ENCODE data around the gene CACNB1.
"Not testable (repeated sequence)": the region's sequence is repeated elsewhere in the genome, so short reads cannot be mapped to it uniquely, and the experiment has no call there.

Gene CACNB1

GRCh38 chr17:39151150-39151942 lies 46.1 kb downstream of the CACNB1 start, which contains the start of gene PLXDC1:
PLXDC1 (minus strand) TSS chr17:39151637; CDS start chr17:39151437, 200 bp downstream.
- DNase-seq (ENCODE audit: low read depth in 2 of 2), result no peak

GRCh38 chr17:39150795-39151149 lies 46.7 kb downstream of the CACNB1 start:
- no peak for DNase-seq (ENCODE audit: low read depth in 2 of 2)

GRCh38 chr17:39150104-39150634 lies 47.3 kb downstream of the CACNB1 start:
- no peak for DNase-seq (ENCODE audit: low read depth in 2 of 2)

GRCh38 chr17:39147221-39148185 lies 50.0 kb downstream of the CACNB1 start:
- no peak for DNase-seq (ENCODE audit: low read depth in 2 of 2)

GRCh38 chr17:39146273-39146672 lies 51.2 kb downstream of the CACNB1 start:
- no peak for DNase-seq (ENCODE audit: low read depth in 2 of 2)

GRCh38 chr17:39145143-39145542 lies 52.3 kb downstream of the CACNB1 start:
- DNase-seq (ENCODE audit: low read depth in 2 of 2), result no peak

- no peak for DNase-seq (ENCODE audit: low read depth in 2 of 2)
Measured at GRCh38 chr17:39144416-39144840, 53.0 kb downstream of the CACNB1 start.

GRCh38 chr17:39143552-39144093 lies 53.8 kb downstream of the CACNB1 start:
- DNase-seq (ENCODE audit: low read depth in 2 of 2), result no peak

GRCh38 chr17:39141915-39142664 lies 55.4 kb downstream of the CACNB1 start:
- no peak for DNase-seq (ENCODE audit: low read depth in 2 of 2)

- no peak for DNase-seq (ENCODE audit: low read depth in 2 of 2)
Measured at GRCh38 chr17:39141294-39141693, 56.2 kb downstream of the CACNB1 start.

- DNase-seq (ENCODE audit: low read depth in 2 of 2), result no peak
Measured at GRCh38 chr17:39139561-39139960, 57.9 kb downstream of the CACNB1 start.

- no peak for DNase-seq (ENCODE audit: low read depth in 2 of 2)
Measured at GRCh38 chr17:39139161-39139511, 58.3 kb downstream of the CACNB1 start.

- DNase-seq (ENCODE audit: low read depth in 2 of 2), result no peak
Measured at GRCh38 chr17:39138431-39139160, 58.9 kb downstream of the CACNB1 start.

GRCh38 chr17:39134878-39135277 lies 62.6 kb downstream of the CACNB1 start:
- DNase-seq (ENCODE audit: low read depth in 2 of 2), result no peak

GRCh38 chr17:39132192-39132610 lies 65.3 kb downstream of the CACNB1 start:
- DNase-seq (ENCODE audit: low read depth in 2 of 2), result no peak

- DNase-seq (ENCODE audit: low read depth in 2 of 2), result no peak
Measured at GRCh38 chr17:39131616-39132015, 65.9 kb downstream of the CACNB1 start.

GRCh38 chr17:39130205-39130604 lies 67.3 kb downstream of the CACNB1 start:
- no peak for DNase-seq (ENCODE audit: low read depth in 2 of 2)

- not testable (repeated sequence) for DNase-seq (ENCODE audit: low read depth in 2 of 2)
Measured at GRCh38 chr17:39129544-39129943, 67.9 kb downstream of the CACNB1 start.

GRCh38 chr17:39126436-39126835 lies 71.0 kb downstream of the CACNB1 start:
- DNase-seq (ENCODE audit: low read depth in 2 of 2), result no peak

- DNase-seq (ENCODE audit: low read depth in 2 of 2), result no peak
Measured at GRCh38 chr17:39125143-39125875, 72.2 kb downstream of the CACNB1 start.

Data from stimulated activated CD4-positive, alpha-beta T cell treated with anti-CD3 and anti-CD28 coated beads, Interleukin-15, amount 100 ng/mL, for 48 hours (primary cell).